Fibroblast of the aortic adventitia (primary cell): ENCODE data around the gene AHNAK. TPM values are rescaled to one million over a fixed set of nuclear protein-coding genes. Genes with fewer than 3 reads are reported as not detected.
A peak's percentile ranks its signal among the peaks of the same experiment; 100 is the strongest.

Source experiments
- DNase-seq: peaks from one replicate; pipeline ENCODE4 v3.0.0-alpha.2; 2010; ENCODE audit warnings: low read depth
- H3K4me3 ChIP-seq: 2 replicates; pipeline ENCODE4 v1.5.1; 2011; ENCODE audit warnings: low read depth, mild to moderate bottlenecking, control low read depth, low read length, moderate library complexity
- total RNA-seq: library from RNA; depleted of rRNA; stranded (reverse); fragments of >200 nt; gene quantifications from 2 replicates; pipeline ENCODE4 v1.2.3, GENCODE V29; 2012; ENCODE audit warnings: low replicate concordance
- TF ChIP-seq, protein P1 (sequence below): IDR thresholded peaks from 2 replicates; pipeline ENCODE4 v1.5.1; 2011; ENCODE audit warnings: mild to moderate bottlenecking, low read length, control low read depth, inconsistent platforms; ENCODE audit not compliant: insufficient read depth

The AHNAK gene
- total RNA-seq, 1 donor: 737 TPM

DNA sequence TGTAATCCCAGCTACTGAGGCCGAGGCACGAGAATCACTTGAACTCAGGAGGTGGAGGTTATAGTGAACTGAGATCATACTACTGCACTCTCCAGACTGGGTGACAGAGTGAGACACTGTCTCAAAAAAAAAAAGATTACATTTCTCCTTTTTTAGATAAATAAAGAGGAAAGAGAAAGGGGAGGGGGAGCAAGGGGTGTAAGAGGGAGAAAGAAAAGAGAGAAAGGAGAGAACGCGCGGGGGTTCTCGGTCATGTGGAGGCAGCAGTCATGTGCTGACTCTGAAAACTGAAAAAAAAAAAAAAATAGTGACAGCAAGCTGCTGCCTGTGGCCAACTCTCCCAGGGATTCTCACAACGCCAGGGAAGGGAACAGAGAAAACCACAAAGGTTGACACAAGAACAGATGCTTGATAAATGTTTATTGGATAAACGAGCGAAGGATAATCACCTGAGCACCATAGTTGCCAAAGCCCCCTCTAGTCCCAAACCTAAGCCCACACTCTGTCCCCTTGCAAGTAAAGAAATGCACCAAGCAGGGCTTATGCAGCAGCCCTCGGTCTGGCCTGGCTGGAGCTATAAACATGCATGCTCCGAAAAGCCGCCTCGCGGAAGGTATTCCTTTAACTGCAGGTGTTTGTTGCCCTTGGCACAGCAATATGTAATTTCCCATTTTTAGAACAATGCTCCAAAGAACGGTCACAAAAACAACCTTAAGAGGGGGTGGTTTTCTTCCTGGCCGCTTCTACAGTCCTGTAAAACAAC is 113.3 kb downstream of the AHNAK start:
- DNase-seq: no peak
- TF ChIP-seq, protein P1, sequence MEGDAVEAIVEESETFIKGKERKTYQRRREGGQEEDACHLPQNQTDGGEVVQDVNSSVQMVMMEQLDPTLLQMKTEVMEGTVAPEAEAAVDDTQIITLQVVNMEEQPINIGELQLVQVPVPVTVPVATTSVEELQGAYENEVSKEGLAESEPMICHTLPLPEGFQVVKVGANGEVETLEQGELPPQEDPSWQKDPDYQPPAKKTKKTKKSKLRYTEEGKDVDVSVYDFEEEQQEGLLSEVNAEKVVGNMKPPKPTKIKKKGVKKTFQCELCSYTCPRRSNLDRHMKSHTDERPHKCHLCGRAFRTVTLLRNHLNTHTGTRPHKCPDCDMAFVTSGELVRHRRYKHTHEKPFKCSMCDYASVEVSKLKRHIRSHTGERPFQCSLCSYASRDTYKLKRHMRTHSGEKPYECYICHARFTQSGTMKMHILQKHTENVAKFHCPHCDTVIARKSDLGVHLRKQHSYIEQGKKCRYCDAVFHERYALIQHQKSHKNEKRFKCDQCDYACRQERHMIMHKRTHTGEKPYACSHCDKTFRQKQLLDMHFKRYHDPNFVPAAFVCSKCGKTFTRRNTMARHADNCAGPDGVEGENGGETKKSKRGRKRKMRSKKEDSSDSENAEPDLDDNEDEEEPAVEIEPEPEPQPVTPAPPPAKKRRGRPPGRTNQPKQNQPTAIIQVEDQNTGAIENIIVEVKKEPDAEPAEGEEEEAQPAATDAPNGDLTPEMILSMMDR: no peak

GRCh38 chr11:62432695-62433094 is 113.9 kb downstream of the AHNAK start:
- no peak for DNase-seq
- TF ChIP-seq, protein P1: no peak

More for the DNA sequence above, 113.3 kb downstream of the AHNAK start:
- no peak overlapping the region for H3K4me3 ChIP-seq

GRCh38 chr11:62431171-62431901 is 115.3 kb downstream of the AHNAK start:
- H3K4me3 ChIP-seq: no peak overlapping the region
- TF ChIP-seq, protein P1: no peak
- DNase-seq: peak; percentile 84

More at GRCh38 chr11:62432695-62433094, 113.9 kb downstream of the AHNAK start:
- H3K4me3 ChIP-seq: no peak overlapping the region

DNA sequence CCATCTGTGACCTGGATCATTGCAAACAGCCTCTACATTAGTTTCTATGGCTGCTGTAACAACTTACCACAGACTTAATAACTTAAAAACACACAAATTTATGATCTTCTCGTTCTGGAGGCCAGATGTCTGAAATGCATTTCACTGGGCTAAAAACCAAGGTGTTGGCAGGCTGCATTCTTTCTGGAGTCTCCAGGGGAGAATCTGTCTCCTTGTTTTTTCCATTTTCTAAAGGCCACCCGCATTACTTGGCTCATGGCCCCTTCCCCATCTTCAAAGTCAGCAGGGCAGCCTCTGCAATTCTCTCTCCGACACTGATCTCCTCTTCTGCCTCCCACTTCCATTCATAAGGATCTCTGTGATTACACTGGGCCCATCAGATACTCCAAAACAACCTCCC is 116.2 kb downstream of the AHNAK start:
- DNase-seq: peak; percentile 53
- H3K4me3 ChIP-seq: no peak overlapping the region
- TF ChIP-seq, protein P1: no peak

DNA sequence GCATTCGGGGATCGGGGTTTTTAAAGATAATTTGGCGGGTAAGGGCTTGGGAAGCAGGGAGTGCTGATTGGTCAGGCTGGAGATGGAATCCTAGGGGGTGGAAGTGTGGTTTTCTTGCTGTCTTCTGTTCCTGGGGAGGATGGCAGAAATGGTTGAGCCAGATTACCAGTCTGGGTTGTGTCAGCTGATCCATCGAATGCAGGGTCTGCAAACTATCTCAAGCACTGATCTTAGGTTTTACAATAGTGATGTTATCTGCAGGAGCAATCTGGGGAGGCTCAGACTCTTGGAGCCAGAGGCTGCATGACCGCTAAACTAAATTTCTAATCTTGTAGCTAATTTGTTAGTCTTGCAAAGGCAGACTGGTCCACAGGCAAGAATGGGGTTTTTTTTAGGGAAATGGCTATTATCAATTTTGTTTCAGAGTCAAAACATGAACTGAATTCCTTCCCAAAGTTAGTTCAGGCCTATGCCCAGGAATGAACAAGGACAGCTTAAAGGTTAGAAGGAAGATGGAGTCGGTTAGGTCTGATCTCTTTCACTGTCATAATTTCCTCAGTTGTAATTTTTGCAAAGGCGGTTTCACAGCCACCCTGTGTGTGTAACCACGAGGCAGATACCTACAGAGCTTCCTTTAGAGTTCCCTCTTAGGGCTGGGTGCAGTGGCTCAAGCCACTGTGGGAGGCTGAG is 117.6 kb downstream of the AHNAK start:
- no peak overlapping the region for H3K4me3 ChIP-seq
- peak; percentile 44 for DNase-seq
- TF ChIP-seq, protein P1: no peak

DNA sequence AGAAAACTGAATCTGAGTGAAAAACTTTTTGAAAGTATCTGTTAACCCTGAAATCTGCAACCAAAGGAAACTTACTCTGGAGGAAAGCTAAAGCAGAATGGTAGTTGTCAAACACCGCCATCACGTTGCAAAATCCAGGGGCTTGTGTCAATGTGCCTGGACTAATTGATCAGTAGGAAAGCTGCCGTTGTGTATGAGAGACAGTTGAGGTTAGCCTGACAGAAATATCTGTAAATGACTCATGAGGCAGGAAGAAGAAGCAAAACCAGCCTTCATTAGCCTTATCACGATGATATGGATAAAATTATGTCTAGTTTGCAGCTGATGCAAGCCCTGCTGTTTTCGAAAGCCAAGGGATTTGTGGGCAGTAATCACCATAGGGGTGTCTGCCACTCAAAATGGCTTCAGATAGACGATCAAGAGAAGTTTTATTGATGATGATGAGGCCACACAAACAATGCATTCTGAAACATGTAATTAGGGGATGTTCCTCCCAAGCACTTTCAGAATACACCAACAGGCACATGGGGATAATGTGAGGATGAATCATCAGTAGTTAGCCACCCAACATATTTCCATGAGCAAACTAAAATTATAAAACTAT is 118.9 kb downstream of the AHNAK start:
- TF ChIP-seq, protein P1: no peak
- H3K4me3 ChIP-seq: no peak overlapping the region
- DNase-seq: peak; percentile 57
